ENCODE data around the gene DCD.

DNA sequence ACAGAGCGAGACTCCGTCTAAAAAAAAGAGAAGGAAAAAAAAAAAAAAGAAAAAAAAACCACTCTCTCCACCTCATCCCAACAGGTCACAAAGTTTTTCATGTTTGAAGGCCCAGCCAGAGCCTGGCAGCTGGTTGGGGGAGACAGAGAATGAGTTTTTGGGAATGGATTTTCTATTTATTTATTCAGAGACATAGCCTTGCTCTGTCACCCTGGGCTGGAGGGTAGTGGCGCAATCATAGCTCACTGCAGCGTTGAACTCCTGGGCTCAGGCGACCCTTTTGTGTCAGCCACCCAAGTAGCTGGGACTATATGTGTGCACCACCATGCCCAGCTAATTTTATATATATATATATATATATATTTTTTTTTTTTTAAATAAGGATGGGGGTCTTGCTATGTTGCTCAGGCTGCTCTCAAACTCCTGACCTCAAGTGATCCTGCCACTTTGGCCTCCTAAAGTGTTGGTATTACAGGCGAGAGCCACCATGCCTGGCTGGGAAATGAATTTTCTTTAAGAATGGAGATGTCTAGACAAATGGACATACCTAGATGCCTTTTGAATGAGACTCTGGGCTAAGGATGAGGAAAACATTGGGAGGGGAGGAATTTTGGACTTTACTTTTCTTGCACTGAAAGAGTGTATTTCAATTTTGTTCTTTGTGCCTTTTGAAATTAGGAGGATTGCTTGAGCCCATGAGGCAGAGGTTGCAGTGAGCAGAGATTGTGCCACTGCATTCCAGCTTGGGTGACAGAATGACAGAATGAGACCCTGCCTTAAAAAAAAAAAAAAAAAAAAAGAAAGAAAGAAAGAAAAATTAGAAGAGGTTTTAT is 42.8 kb downstream of the DCD start:
- TF ChIP-seq, protein P1, sequence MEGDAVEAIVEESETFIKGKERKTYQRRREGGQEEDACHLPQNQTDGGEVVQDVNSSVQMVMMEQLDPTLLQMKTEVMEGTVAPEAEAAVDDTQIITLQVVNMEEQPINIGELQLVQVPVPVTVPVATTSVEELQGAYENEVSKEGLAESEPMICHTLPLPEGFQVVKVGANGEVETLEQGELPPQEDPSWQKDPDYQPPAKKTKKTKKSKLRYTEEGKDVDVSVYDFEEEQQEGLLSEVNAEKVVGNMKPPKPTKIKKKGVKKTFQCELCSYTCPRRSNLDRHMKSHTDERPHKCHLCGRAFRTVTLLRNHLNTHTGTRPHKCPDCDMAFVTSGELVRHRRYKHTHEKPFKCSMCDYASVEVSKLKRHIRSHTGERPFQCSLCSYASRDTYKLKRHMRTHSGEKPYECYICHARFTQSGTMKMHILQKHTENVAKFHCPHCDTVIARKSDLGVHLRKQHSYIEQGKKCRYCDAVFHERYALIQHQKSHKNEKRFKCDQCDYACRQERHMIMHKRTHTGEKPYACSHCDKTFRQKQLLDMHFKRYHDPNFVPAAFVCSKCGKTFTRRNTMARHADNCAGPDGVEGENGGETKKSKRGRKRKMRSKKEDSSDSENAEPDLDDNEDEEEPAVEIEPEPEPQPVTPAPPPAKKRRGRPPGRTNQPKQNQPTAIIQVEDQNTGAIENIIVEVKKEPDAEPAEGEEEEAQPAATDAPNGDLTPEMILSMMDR (IDR thresholded peaks at IDR 0.05) = no peak
- TF ChIP-seq POLR2A (IDR thresholded peaks at IDR 0.05) = no peak
